HepG2 (cell line): ENCODE data around the gene PPM1E.

Experiments
- BRF2 ChIP-seq: sonication (generic); formaldehyde crosslinking; IDR thresholded peaks from 2 replicates; pipeline ENCODE4 v1.8.1; 2022; ENCODE audit warnings: mild to moderate bottlenecking, missing genetic modification reagents
- CEBPZ ChIP-seq: IDR thresholded peaks from 2 replicates; pipeline ENCODE4 v1.6.1; 2012; ENCODE audit warnings: low read length, improper control_type of control experiment
- FOXM1 ChIP-seq: sonication (generic); formaldehyde crosslinking; IDR thresholded peaks from 2 replicates; pipeline ENCODE4 v1.5.0; 2020; ENCODE audit warnings: missing genetic modification reagents
- FUBP1 ChIP-seq: sonication (generic); formaldehyde crosslinking; IDR thresholded peaks from 2 replicates; pipeline ENCODE4 v1.5.1; 2020; ENCODE audit warnings: missing genetic modification reagents, mild to moderate bottlenecking, borderline replicate concordance
- HNRNPL ChIP-seq: fragments of 200-400 bp; formaldehyde crosslinking; IDR thresholded peaks from 2 replicates; pipeline ENCODE4 v1.6.1; 2017; ENCODE audit warnings: mild to moderate bottlenecking, low read depth, low read length
- POLR2A ChIP-seq, 2 experiments: IDR thresholded peaks; 2 replicates each; pipeline ENCODE4 v1.6.1; 2011; ENCODE audit warnings: low read depth in 2 of 2, low read length in 2 of 2, mild to moderate bottlenecking in 1 of 2, moderate library complexity in 1 of 2; ENCODE audit not compliant: insufficient read depth in 1 of 2

GRCh38 chr17:58809564-58809936, 53.9 kb downstream of the PPM1E start:
- no peak for TF ChIP-seq FUBP1
- no peak for TF ChIP-seq FOXM1 (CRISPR knock-in tag)
- TF ChIP-seq HNRNPL = no peak
- no peak for TF ChIP-seq BRF2
- no peak for TF ChIP-seq POLR2A (IDR thresholded peaks at IDR 0.05; ENCODE audit: insufficient read depth in 1 of 2, low read depth in 2 of 2, low read length in 2 of 2)
- no peak for TF ChIP-seq CEBPZ
